ENCODE results near the gene FUOM.
"Not testable (repeated sequence)": the region's sequence is repeated elsewhere in the genome, so short reads cannot be mapped to it uniquely, and the experiment has no call there.

FUOM gene

GRCh38 chr10:133388236-133388972 lies 30.6 kb upstream of the FUOM start:
- Histone ChIP-seq H3K27me3 (ENCODE audit: control insufficient read depth in 2 of 2, insufficient read depth in 2 of 2, low read length in 2 of 2) (no peaks in the 10 kb centered on the region), H3K9ac (ENCODE audit: low read depth in 1 of 2, low read length in 2 of 2) (peak overlapping the region in 1 of 2 donors; percentile 12), H3K4me1 (ENCODE audit: control insufficient read depth in 2 of 2, insufficient read depth in 2 of 2, low read length in 2 of 2) (peaks cover under 1 to 7% of the 10 kb centered on the region in 2 donors), H3K27ac (ENCODE audit: low read depth in 2 of 2, low read length in 2 of 2) (peak overlapping the region; percentile 42 to 69), H3K4me3 (ENCODE audit: low read length in 2 of 2) (peak overlapping the region in 1 of 2 donors; percentile 65), H3K9me3 (ENCODE audit: control insufficient read depth in 2 of 2, low read length in 2 of 2) (no peaks in the 10 kb centered on the region), H3K36me3 (ENCODE audit: control insufficient read depth in 2 of 2, insufficient read depth in 2 of 2, low read length in 2 of 2) (peaks cover 3 to 8% of the 10 kb centered on the region in 2 donors)

DNA sequence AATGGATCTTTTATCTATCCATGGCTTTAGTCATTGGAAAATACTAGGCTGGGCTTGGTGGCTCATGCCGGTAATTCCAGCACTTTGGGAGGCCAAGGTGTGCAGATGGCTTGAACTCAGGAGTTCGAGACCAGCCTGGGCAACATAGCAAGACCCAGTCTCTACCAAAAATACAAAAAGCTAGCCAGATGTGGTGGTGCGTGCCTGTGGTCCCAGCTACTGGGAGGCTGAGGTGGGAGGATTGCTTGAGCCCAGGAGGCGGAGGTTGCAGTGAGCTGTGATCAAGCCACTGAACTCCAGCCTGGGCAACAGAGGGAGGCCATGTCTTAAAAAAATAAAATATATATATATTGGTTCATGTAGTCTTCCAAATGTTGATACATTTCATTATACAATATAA lies 29.1 kb upstream of the FUOM start:
- H3K4me1 ChIP-seq (ENCODE audit: control insufficient read depth in 2 of 2, insufficient read depth in 2 of 2, low read length in 2 of 2); H3K27me3 ChIP-seq (ENCODE audit: control insufficient read depth in 2 of 2, insufficient read depth in 2 of 2, low read length in 2 of 2); H3K9ac ChIP-seq (ENCODE audit: low read depth in 1 of 2, low read length in 2 of 2); H3K4me3 ChIP-seq (ENCODE audit: low read length in 2 of 2); H3K27ac ChIP-seq (ENCODE audit: low read depth in 2 of 2, low read length in 2 of 2); H3K9me3 ChIP-seq (ENCODE audit: control insufficient read depth in 2 of 2, low read length in 2 of 2): not testable (repeated sequence)
- peaks cover 3 to 11% of the 10 kb centered on the region in 2 donors for H3K36me3 ChIP-seq (ENCODE audit: control insufficient read depth in 2 of 2, insufficient read depth in 2 of 2, low read length in 2 of 2)

GRCh38 chr10:133385214-133385613 lies 27.4 kb upstream of the FUOM start:
- Histone ChIP-seq H3K4me3 (ENCODE audit: low read length in 2 of 2) (no peak overlapping the region), H3K36me3 (ENCODE audit: control insufficient read depth in 2 of 2, insufficient read depth in 2 of 2, low read length in 2 of 2) (peaks cover 3 to 9% of the 10 kb centered on the region in 2 donors), H3K9ac (ENCODE audit: low read depth in 1 of 2, low read length in 2 of 2) (no peak overlapping the region), H3K27me3 (ENCODE audit: control insufficient read depth in 2 of 2, insufficient read depth in 2 of 2, low read length in 2 of 2) (no peaks in the 10 kb centered on the region), H3K4me1 (ENCODE audit: control insufficient read depth in 2 of 2, insufficient read depth in 2 of 2, low read length in 2 of 2) (peaks cover 0 to 1% of the 10 kb centered on the region in 2 donors), H3K27ac (ENCODE audit: low read depth in 2 of 2, low read length in 2 of 2) (no peak overlapping the region), H3K9me3 (ENCODE audit: control insufficient read depth in 2 of 2, low read length in 2 of 2) (no peaks in the 10 kb centered on the region)

GRCh38 chr10:133384071-133384470 lies 26.3 kb upstream of the FUOM start:
- H3K9me3 ChIP-seq (ENCODE audit: control insufficient read depth in 2 of 2, low read length in 2 of 2): no peaks in the 10 kb centered on the region
- no peak overlapping the region for H3K4me3 ChIP-seq (ENCODE audit: low read length in 2 of 2)
- H3K27ac ChIP-seq (ENCODE audit: low read depth in 2 of 2, low read length in 2 of 2): no peak overlapping the region
- peaks cover 3 to 8% of the 10 kb centered on the region in 2 donors for H3K36me3 ChIP-seq (ENCODE audit: control insufficient read depth in 2 of 2, insufficient read depth in 2 of 2, low read length in 2 of 2)
- H3K9ac ChIP-seq (ENCODE audit: low read depth in 1 of 2, low read length in 2 of 2): no peak overlapping the region
- no peaks in the 10 kb centered on the region for H3K27me3 ChIP-seq (ENCODE audit: control insufficient read depth in 2 of 2, insufficient read depth in 2 of 2, low read length in 2 of 2)
- H3K4me1 ChIP-seq (ENCODE audit: control insufficient read depth in 2 of 2, insufficient read depth in 2 of 2, low read length in 2 of 2): peaks cover 5% of the 10 kb centered on the region in 2 donors

- H3K9ac ChIP-seq (ENCODE audit: low read depth in 1 of 2, low read length in 2 of 2): no peak overlapping the region
- H3K4me1 ChIP-seq (ENCODE audit: control insufficient read depth in 2 of 2, insufficient read depth in 2 of 2, low read length in 2 of 2): peaks cover 5% of the 10 kb centered on the region in 2 donors
- peaks cover 3 to 6% of the 10 kb centered on the region in 2 donors for H3K36me3 ChIP-seq (ENCODE audit: control insufficient read depth in 2 of 2, insufficient read depth in 2 of 2, low read length in 2 of 2)
- H3K27ac ChIP-seq (ENCODE audit: low read depth in 2 of 2, low read length in 2 of 2): no peak overlapping the region
- no peaks in the 10 kb centered on the region for H3K9me3 ChIP-seq (ENCODE audit: control insufficient read depth in 2 of 2, low read length in 2 of 2)
- H3K4me3 ChIP-seq (ENCODE audit: low read length in 2 of 2): no peak overlapping the region
- H3K27me3 ChIP-seq (ENCODE audit: control insufficient read depth in 2 of 2, insufficient read depth in 2 of 2, low read length in 2 of 2): no peaks in the 10 kb centered on the region
Observed at GRCh38 chr10:133383551-133383950, 25.7 kb upstream of the FUOM start.

GRCh38 chr10:133381036-133381435 lies 23.2 kb upstream of the FUOM start:
- Histone ChIP-seq H3K4me1 (ENCODE audit: control insufficient read depth in 2 of 2, insufficient read depth in 2 of 2, low read length in 2 of 2) (peaks cover 13 to 14% of the 10 kb centered on the region in 2 donors), H3K27ac (ENCODE audit: low read depth in 2 of 2, low read length in 2 of 2) (no peak overlapping the region), H3K4me3 (ENCODE audit: low read length in 2 of 2) (no peak overlapping the region), H3K9ac (ENCODE audit: low read depth in 1 of 2, low read length in 2 of 2) (no peak overlapping the region), H3K27me3 (ENCODE audit: control insufficient read depth in 2 of 2, insufficient read depth in 2 of 2, low read length in 2 of 2) (no peaks in the 10 kb centered on the region), H3K9me3 (ENCODE audit: control insufficient read depth in 2 of 2, low read length in 2 of 2) (no peaks in the 10 kb centered on the region), H3K36me3 (ENCODE audit: control insufficient read depth in 2 of 2, insufficient read depth in 2 of 2, low read length in 2 of 2) (peaks cover 3 to 6% of the 10 kb centered on the region in 2 donors)

GRCh38 chr10:133379801-133380666 lies 22.2 kb upstream of the FUOM start:
- Histone ChIP-seq H3K9me3 (ENCODE audit: control insufficient read depth in 2 of 2, low read length in 2 of 2) (no peaks in the 10 kb centered on the region), H3K36me3 (ENCODE audit: control insufficient read depth in 2 of 2, insufficient read depth in 2 of 2, low read length in 2 of 2) (peaks cover 3 to 6% of the 10 kb centered on the region in 2 donors), H3K4me3 (ENCODE audit: low read length in 2 of 2) (peak overlapping the region; percentile 65 to 74), H3K27ac (ENCODE audit: low read depth in 2 of 2, low read length in 2 of 2) (peak overlapping the region in 1 of 2 donors; percentile 52), H3K9ac (ENCODE audit: low read depth in 1 of 2, low read length in 2 of 2) (peak overlapping the region in 1 of 2 donors; percentile 72), H3K4me1 (ENCODE audit: control insufficient read depth in 2 of 2, insufficient read depth in 2 of 2, low read length in 2 of 2) (peaks cover 13 to 14% of the 10 kb centered on the region in 2 donors), H3K27me3 (ENCODE audit: control insufficient read depth in 2 of 2, insufficient read depth in 2 of 2, low read length in 2 of 2) (no peaks in the 10 kb centered on the region)

- no peaks in the 10 kb centered on the region for H3K9me3 ChIP-seq (ENCODE audit: control insufficient read depth in 2 of 2, low read length in 2 of 2)
- H3K4me3 ChIP-seq (ENCODE audit: low read length in 2 of 2): peak within 1 kb of the TSS; percentile 74 to 82
- peaks cover 0 to 6% of the 10 kb centered on the region in 2 donors for H3K36me3 ChIP-seq (ENCODE audit: control insufficient read depth in 2 of 2, insufficient read depth in 2 of 2, low read length in 2 of 2)
- peak within 1 kb of the TSS; percentile 76 to 86 for H3K27ac ChIP-seq (ENCODE audit: low read depth in 2 of 2, low read length in 2 of 2)
- peaks cover 15 to 17% of the 10 kb centered on the region in 2 donors for H3K4me1 ChIP-seq (ENCODE audit: control insufficient read depth in 2 of 2, insufficient read depth in 2 of 2, low read length in 2 of 2)
- H3K9ac ChIP-seq (ENCODE audit: low read depth in 1 of 2, low read length in 2 of 2): peak within 1 kb of the TSS; percentile 70 to 80
- no peaks in the 10 kb centered on the region for H3K27me3 ChIP-seq (ENCODE audit: control insufficient read depth in 2 of 2, insufficient read depth in 2 of 2, low read length in 2 of 2)
Observed at GRCh38 chr10:133379152-133379800, 21.5 kb upstream of the FUOM start, which contains the start of gene PAOX. Gene PAOX, plus strand, starts transcription at chr10:133379262. Its CDS starts 55 bp downstream, at chr10:133379317.

GRCh38 chr10:133378251-133379096 lies 20.7 kb upstream of the FUOM start:
- Histone ChIP-seq H3K4me1 (ENCODE audit: control insufficient read depth in 2 of 2, insufficient read depth in 2 of 2, low read length in 2 of 2) (peaks cover 20 to 22% of the 10 kb centered on the region in 2 donors), H3K36me3 (ENCODE audit: control insufficient read depth in 2 of 2, insufficient read depth in 2 of 2, low read length in 2 of 2) (peaks cover 0 to 2% of the 10 kb centered on the region in 2 donors), H3K9ac (ENCODE audit: low read depth in 1 of 2, low read length in 2 of 2) (peak overlapping the region; percentile 70 to 80), H3K27me3 (ENCODE audit: control insufficient read depth in 2 of 2, insufficient read depth in 2 of 2, low read length in 2 of 2) (no peaks in the 10 kb centered on the region), H3K9me3 (ENCODE audit: control insufficient read depth in 2 of 2, low read length in 2 of 2) (no peaks in the 10 kb centered on the region), H3K27ac (ENCODE audit: low read depth in 2 of 2, low read length in 2 of 2) (peak overlapping the region; percentile 76 to 86), H3K4me3 (ENCODE audit: low read length in 2 of 2) (peak overlapping the region; percentile 74 to 82)

Measured in mucosa of rectum (tissue), 2 donors.